Astrocyte (in vitro differentiated cells and primary cell): ENCODE measurements around the gene ACOT4. TPM values are rescaled to one million over a fixed set of nuclear protein-coding genes. Genes with fewer than 3 reads are reported as not detected.
"Not testable (repeated sequence)": the region's sequence is repeated elsewhere in the genome, so short reads cannot be mapped to it uniquely, and the experiment has no call there.

ENCODE experiments used
- DNase-seq: peaks from one replicate; pipeline ENCODE4 v3.0.0-alpha.2; 2010; ENCODE audit warnings: low read depth
- FAIRE-seq: peaks from 2 replicates; lab custom pipeline; 2011; peaks lifted over from hg19 to GRCh38; lab: Jason Lieb, UNC
- H2AFZ ChIP-seq: 2 replicates; pipeline ENCODE4 v1.6.0; 2012; ENCODE audit warnings: low read depth, low read length, inconsistent platforms
- H3K27ac ChIP-seq: 2 replicates; pipeline ENCODE4 v1.5.1; 2011; ENCODE audit warnings: low read depth, low read length, inconsistent platforms
- H3K27me3 ChIP-seq: 2 replicates; pipeline ENCODE4 v1.6.0; 2011; ENCODE audit warnings: low read length, inconsistent platforms; ENCODE audit not compliant: insufficient read depth
- H3K36me3 ChIP-seq: 2 replicates; pipeline ENCODE4 v1.5.1; 2011; ENCODE audit warnings: low read length, inconsistent platforms; ENCODE audit not compliant: insufficient read depth
- H3K4me1 ChIP-seq: 2 replicates; pipeline ENCODE4 v1.5.1; 2011; ENCODE audit warnings: low read length, inconsistent platforms; ENCODE audit not compliant: insufficient read depth
- H3K4me2 ChIP-seq: 2 replicates; pipeline ENCODE4 v1.6.0; 2012; ENCODE audit warnings: low read length, inconsistent platforms
- H3K4me3 ChIP-seq: 2 replicates; pipeline ENCODE4 v1.5.1; 2011; ENCODE audit warnings: low read depth, mild to moderate bottlenecking, low read length, inconsistent platforms; ENCODE audit not compliant: insufficient read depth
- H3K79me2 ChIP-seq: 2 replicates; pipeline ENCODE4 v1.6.0; 2012; ENCODE audit warnings: mild to moderate bottlenecking, low read length, inconsistent platforms; ENCODE audit not compliant: insufficient read depth
- H3K9ac ChIP-seq: 2 replicates; pipeline ENCODE4 v1.6.0; 2012; ENCODE audit warnings: mild to moderate bottlenecking, low read length, inconsistent platforms
- H3K9me3 ChIP-seq: 2 replicates; pipeline ENCODE4 v1.5.1; 2012; ENCODE audit warnings: low read depth, mild to moderate bottlenecking, low read length, inconsistent platforms; ENCODE audit not compliant: insufficient read depth
- H4K20me1 ChIP-seq: 2 replicates; pipeline ENCODE4 v1.6.0; 2012; ENCODE audit warnings: low read length, inconsistent platforms; ENCODE audit not compliant: insufficient read depth
- H3K27ac Mint-ChIP-seq: one replicate; pipeline ENCODE4 v1.8.0; 2021; ENCODE audit warnings: mild to moderate bottlenecking, mixed read lengths; ENCODE audit not compliant: unreplicated experiment
- H3K27me3 Mint-ChIP-seq: one replicate; pipeline ENCODE4 v1.8.0; 2021; ENCODE audit warnings: low read depth, mixed read lengths; ENCODE audit not compliant: unreplicated experiment
- H3K36me3 Mint-ChIP-seq: one replicate; pipeline ENCODE4 v1.8.0; 2021; ENCODE audit warnings: low read depth, mixed read lengths; ENCODE audit not compliant: unreplicated experiment
- H3K4me1 Mint-ChIP-seq: one replicate; pipeline ENCODE4 v1.8.0; 2021; ENCODE audit warnings: low read depth, mixed read lengths; ENCODE audit not compliant: unreplicated experiment
- H3K4me3 Mint-ChIP-seq: one replicate; pipeline ENCODE4 v1.8.0; 2021; ENCODE audit warnings: mild to moderate bottlenecking, moderate library complexity, mixed read lengths; ENCODE audit not compliant: unreplicated experiment
- H3K9me3 Mint-ChIP-seq: one replicate; pipeline ENCODE4 v1.8.0; 2021; ENCODE audit warnings: mild to moderate bottlenecking, mixed read lengths; ENCODE audit not compliant: unreplicated experiment
- EZH2 ChIP-seq: IDR thresholded peaks from 2 replicates; pipeline ENCODE4 v1.6.1; 2012; ENCODE audit warnings: mild to moderate bottlenecking, low read length, inconsistent platforms; ENCODE audit not compliant: insufficient read depth
- total RNA-seq: library from RNA; stranded (reverse); gene quantifications from 2 replicates; pipeline ENCODE4 v1.2.1, GENCODE V29; 2021
- TF ChIP-seq, protein P1 (sequence below): IDR thresholded peaks from 2 replicates; pipeline ENCODE4 v1.5.1; 2011; ENCODE audit warnings: low read depth, mild to moderate bottlenecking, inconsistent platforms, low read length, moderate library complexity; ENCODE audit not compliant: insufficient read depth

The ACOT4 gene
- total RNA-seq, 1 donor from 2014 or later, result 0.14 TPM

DNA sequence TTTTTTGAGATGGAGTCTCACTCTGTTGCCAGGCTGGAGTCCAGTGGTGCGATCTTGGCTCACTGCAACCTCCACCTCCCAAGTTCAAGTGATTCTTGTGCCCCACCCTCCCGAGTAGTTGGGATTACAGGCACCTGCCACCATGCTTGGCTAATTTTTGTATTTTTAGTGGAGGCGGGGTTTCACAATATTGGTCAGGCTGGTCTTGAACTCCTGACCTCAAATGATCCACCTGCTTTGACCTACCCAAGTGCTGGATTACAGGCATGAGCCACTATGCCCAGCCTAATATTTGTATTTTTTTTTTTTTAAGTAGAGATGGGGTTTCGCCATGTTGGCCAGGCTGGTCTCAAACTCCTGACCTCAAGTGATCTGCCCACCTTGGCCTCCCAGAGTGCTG is 17.9 kb upstream of the ACOT4 start:
- not testable (repeated sequence) for H3K9ac ChIP-seq, H3K36me3 ChIP-seq, H3K27me3 Mint-ChIP-seq, FAIRE-seq, H2AFZ ChIP-seq, H3K27ac Mint-ChIP-seq, H3K4me3 ChIP-seq, H4K20me1 ChIP-seq, H3K4me1 Mint-ChIP-seq, H3K9me3 Mint-ChIP-seq, H3K4me1 ChIP-seq, H3K27ac ChIP-seq, H3K9me3 ChIP-seq, H3K4me3 Mint-ChIP-seq, H3K27me3 ChIP-seq, H3K79me2 ChIP-seq, DNase-seq, H3K4me2 ChIP-seq, H3K36me3 Mint-ChIP-seq

DNA sequence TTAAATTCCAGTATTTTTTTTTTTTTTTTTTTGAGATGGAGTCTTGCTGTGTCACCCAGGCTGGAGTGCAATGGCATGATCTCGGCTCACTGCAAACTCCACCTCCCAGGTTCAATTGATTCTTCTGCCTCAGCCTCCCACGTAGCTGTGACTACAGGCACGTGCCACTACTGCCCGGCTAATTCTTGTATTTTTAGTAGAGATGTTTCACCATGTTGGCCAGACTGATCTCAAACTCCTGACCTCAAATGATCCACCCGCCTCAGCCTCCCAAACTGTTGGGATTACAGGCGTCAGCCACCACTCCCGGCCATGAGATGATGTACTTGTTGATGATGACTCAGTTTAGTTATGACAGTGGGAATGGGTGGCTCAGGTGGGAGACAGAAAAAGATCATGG is 17.4 kb upstream of the ACOT4 start:
- H3K4me3 ChIP-seq, H3K9ac ChIP-seq, H3K9me3 ChIP-seq, H3K36me3 Mint-ChIP-seq, H3K4me1 Mint-ChIP-seq, H3K9me3 Mint-ChIP-seq, H2AFZ ChIP-seq, H4K20me1 ChIP-seq, H3K27me3 ChIP-seq, H3K4me3 Mint-ChIP-seq, H3K79me2 ChIP-seq, H3K36me3 ChIP-seq, FAIRE-seq, DNase-seq, H3K27me3 Mint-ChIP-seq, H3K27ac Mint-ChIP-seq, H3K4me1 ChIP-seq, H3K4me2 ChIP-seq, H3K27ac ChIP-seq: not testable (repeated sequence)

DNA sequence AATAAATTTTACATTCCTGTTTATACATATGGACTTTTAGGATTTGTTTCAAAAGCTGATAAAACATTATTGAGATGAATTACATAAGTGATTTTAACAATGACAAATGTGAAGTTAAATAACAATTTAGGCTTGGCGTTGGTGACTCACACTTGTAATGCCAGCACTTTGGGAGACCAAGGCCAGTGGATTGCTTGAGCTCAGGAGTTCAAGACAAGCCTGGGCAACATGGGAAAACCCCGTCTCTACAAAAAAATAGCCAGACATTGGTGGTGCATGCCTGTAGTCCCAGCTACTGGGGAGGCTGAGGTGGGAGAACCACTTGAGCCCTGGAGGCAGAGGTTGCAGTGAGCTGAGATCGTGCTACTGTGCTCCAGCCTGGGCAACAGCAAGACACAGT is 15.3 kb upstream of the ACOT4 start:
- Histone ChIP-seq H3K9ac (no peak overlapping the region), H3K27me3 (no peaks in the 10 kb centered on the region), H3K4me2 (no peak overlapping the region), H3K36me3 (no peaks in the 10 kb centered on the region), H3K4me3 (no peak overlapping the region), H3K27ac (no peak overlapping the region), H3K79me2 (no peaks in the 10 kb centered on the region), H3K9me3 (no peaks in the 10 kb centered on the region), H3K4me1 (no peaks in the 10 kb centered on the region), H2AFZ (no peak overlapping the region), H4K20me1 (no peaks in the 10 kb centered on the region)
- Mint-ChIP-seq H3K4me1 (no peaks in the 10 kb centered on the region), H3K4me3 (no peak overlapping the region), H3K36me3 (peaks cover 6% of the 10 kb centered on the region), H3K27me3 (no peaks in the 10 kb centered on the region), H3K9me3 (no peaks in the 10 kb centered on the region), H3K27ac (no peak overlapping the region)
- DNase-seq, result no peak
- no peak for TF ChIP-seq EZH2
- TF ChIP-seq, protein P1, sequence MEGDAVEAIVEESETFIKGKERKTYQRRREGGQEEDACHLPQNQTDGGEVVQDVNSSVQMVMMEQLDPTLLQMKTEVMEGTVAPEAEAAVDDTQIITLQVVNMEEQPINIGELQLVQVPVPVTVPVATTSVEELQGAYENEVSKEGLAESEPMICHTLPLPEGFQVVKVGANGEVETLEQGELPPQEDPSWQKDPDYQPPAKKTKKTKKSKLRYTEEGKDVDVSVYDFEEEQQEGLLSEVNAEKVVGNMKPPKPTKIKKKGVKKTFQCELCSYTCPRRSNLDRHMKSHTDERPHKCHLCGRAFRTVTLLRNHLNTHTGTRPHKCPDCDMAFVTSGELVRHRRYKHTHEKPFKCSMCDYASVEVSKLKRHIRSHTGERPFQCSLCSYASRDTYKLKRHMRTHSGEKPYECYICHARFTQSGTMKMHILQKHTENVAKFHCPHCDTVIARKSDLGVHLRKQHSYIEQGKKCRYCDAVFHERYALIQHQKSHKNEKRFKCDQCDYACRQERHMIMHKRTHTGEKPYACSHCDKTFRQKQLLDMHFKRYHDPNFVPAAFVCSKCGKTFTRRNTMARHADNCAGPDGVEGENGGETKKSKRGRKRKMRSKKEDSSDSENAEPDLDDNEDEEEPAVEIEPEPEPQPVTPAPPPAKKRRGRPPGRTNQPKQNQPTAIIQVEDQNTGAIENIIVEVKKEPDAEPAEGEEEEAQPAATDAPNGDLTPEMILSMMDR, result no peak
- no peak for FAIRE-seq

DNA sequence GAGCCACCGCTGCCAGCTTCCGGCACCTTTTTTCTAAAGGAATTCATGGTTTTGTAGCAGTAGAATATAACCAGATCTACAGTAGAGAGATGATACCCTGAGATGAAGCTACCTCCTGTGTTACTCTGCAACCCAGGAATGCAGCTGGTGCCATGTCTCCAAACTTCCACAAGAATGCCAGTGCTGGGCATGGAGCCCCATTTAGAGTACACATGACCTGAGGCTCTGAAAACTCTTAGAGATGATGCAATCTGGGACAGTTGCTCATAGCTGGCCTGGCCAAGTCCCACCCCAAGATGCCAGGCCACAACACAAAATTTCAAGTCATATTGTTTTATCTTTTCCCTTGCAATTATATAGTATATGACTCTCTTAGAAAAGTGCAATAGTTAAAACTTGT is 14.5 kb upstream of the ACOT4 start:
- H3K36me3 ChIP-seq, FAIRE-seq, H3K4me3 Mint-ChIP-seq, H3K9me3 Mint-ChIP-seq, H4K20me1 ChIP-seq, H3K9ac ChIP-seq, H3K9me3 ChIP-seq, H3K4me3 ChIP-seq, DNase-seq, H3K36me3 Mint-ChIP-seq, H3K4me1 Mint-ChIP-seq, H3K27me3 ChIP-seq, H3K27me3 Mint-ChIP-seq, H3K4me2 ChIP-seq, H3K27ac ChIP-seq, H3K4me1 ChIP-seq, H3K27ac Mint-ChIP-seq, H2AFZ ChIP-seq, H3K79me2 ChIP-seq: not testable (repeated sequence)

DNA sequence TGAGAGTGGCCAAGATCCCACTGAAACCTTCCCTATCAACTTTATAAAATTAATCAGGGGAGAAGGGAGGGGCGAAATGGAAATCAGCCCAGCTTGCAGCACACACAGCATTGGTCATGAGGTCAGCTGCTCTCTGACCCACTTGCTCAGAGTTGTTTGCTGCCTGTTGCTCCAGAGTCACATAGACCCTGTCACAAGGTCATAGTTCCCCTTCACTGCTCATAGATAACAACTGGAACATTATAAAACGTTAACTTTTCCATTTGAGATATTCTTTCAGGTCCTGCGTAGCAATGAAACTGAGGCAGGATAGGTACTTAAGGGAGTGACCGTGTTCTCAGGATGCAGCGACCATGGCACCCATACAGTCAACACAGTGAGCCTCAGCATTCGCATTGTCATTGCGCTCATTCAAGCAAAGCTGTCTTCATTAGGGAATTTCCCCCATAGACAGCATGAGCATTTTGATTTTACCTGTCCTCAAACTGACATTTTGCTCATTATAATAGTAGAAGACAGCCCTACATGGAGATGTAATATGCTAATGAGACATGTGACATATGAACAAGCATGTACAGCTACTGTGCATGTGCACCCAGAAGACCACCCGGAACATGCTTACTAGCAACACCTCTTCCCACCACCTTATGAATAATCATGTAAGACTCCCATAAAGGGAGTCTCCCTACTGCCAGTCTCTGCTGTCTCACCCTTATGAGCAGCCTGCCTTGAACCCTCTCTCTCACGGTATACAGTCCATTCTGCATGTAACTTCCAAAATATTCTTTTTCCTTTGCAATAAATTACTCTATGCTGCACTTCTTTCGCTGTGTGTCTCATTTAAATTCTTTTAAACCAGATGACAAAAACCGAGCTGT is 9.3 kb upstream of the ACOT4 start:
- H3K9me3 Mint-ChIP-seq, H3K4me1 Mint-ChIP-seq: not testable (repeated sequence)

More for the DNA sequence above, 9.3 kb upstream of the ACOT4 start:
- not testable (repeated sequence) for H3K27me3 ChIP-seq, H3K9ac ChIP-seq, H3K4me3 ChIP-seq, H3K4me3 Mint-ChIP-seq, DNase-seq, H2AFZ ChIP-seq, H3K4me1 ChIP-seq, H3K4me2 ChIP-seq, H3K36me3 ChIP-seq, H3K9me3 ChIP-seq, H3K79me2 ChIP-seq, H3K27ac ChIP-seq, H3K27me3 Mint-ChIP-seq, H4K20me1 ChIP-seq, H3K27ac Mint-ChIP-seq, H3K36me3 Mint-ChIP-seq
- peak; percentile 58 for FAIRE-seq
